A549 (cell line): ENCODE results near the gene AFAP1L2.

Experiments
- CEBPB ChIP-seq, 2 experiments: fragments of >200 bp in 1 of 2; sonication (Bioruptor Twin) in 1 of 2; formaldehyde crosslinking in 1 of 2; IDR thresholded peaks; 2 replicates each; pipeline ENCODE4 v1.6.1; 2012 to 2016
- EHMT2 ChIP-seq: fragments of 200-600 bp; sonication (generic); IDR thresholded peaks from 2 replicates; pipeline ENCODE4 v1.6.1; 2016; ENCODE audit warnings: antibody characterized with exemption, low read depth, mild to moderate bottlenecking, moderate library complexity
- EP300 ChIP-seq, 2 experiments: fragments of >200 bp; sonication (Bioruptor Twin); formaldehyde crosslinking; IDR thresholded peaks; 2 replicates in 1 of 2; 3 replicates in 1 of 2; pipeline ENCODE4 v1.6.1; 2016 to 2017
- ESRRA ChIP-seq: fragments of 150-350 bp; IDR thresholded peaks from 2 replicates; pipeline ENCODE4 v1.6.1; 2014; ENCODE audit warnings: mild to moderate bottlenecking, low read length, borderline replicate concordance
- HMGXB4 ChIP-seq: fragments of 250-450 bp; sonication (Bioruptor Pico); IDR thresholded peaks from 2 replicates; pipeline ENCODE4 v1.5.0; 2021; ENCODE audit warnings: mild to moderate bottlenecking, moderate library complexity, borderline replicate concordance
- POLR2A ChIP-seq: IDR thresholded peaks from 2 replicates; pipeline ENCODE4 v1.6.1; 2012; ENCODE audit warnings: mild to moderate bottlenecking, low read length
- RAD21 ChIP-seq, 2 experiments: fragments of >200 bp in 1 of 2; sonication (Bioruptor Twin) in 1 of 2; formaldehyde crosslinking in 1 of 2; IDR thresholded peaks in 1 of 2; conservative IDR thresholded peaks in 1 of 2; 2 replicates in 1 of 2; 3 replicates in 1 of 2; pipeline ENCODE4 v1.6.1; 2012 to 2018; ENCODE audit warnings: inconsistent platforms in 1 of 2
- TF ChIP-seq, protein P1 (sequence below): fragments of >200 bp; sonication (Bioruptor Twin); formaldehyde crosslinking; IDR thresholded peaks from 3 replicates; pipeline ENCODE4 v1.5.1; 2016
- TF ChIP-seq, protein P2 (sequence below): IDR thresholded peaks from 2 replicates; pipeline ENCODE4 v1.6.1; 2012; ENCODE audit warnings: low read depth, borderline replicate concordance

- TF ChIP-seq HMGXB4 (CRISPR knock-in tag): no peak
- TF ChIP-seq, protein P1, sequence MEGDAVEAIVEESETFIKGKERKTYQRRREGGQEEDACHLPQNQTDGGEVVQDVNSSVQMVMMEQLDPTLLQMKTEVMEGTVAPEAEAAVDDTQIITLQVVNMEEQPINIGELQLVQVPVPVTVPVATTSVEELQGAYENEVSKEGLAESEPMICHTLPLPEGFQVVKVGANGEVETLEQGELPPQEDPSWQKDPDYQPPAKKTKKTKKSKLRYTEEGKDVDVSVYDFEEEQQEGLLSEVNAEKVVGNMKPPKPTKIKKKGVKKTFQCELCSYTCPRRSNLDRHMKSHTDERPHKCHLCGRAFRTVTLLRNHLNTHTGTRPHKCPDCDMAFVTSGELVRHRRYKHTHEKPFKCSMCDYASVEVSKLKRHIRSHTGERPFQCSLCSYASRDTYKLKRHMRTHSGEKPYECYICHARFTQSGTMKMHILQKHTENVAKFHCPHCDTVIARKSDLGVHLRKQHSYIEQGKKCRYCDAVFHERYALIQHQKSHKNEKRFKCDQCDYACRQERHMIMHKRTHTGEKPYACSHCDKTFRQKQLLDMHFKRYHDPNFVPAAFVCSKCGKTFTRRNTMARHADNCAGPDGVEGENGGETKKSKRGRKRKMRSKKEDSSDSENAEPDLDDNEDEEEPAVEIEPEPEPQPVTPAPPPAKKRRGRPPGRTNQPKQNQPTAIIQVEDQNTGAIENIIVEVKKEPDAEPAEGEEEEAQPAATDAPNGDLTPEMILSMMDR: no peak
- TF ChIP-seq POLR2A: no peak
- no peak for TF ChIP-seq EHMT2
- TF ChIP-seq, protein P2, sequence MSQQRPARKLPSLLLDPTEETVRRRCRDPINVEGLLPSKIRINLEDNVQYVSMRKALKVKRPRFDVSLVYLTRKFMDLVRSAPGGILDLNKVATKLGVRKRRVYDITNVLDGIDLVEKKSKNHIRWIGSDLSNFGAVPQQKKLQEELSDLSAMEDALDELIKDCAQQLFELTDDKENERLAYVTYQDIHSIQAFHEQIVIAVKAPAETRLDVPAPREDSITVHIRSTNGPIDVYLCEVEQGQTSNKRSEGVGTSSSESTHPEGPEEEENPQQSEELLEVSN: no peak
- TF ChIP-seq EP300 (IDR thresholded peaks at IDR 0.05): no peak
- no peak for TF ChIP-seq CEBPB (IDR thresholded peaks at IDR 0.05)
- TF ChIP-seq RAD21 (conservative IDR thresholded peaks at IDR 0.05 in 1 of 2, IDR thresholded peaks at IDR 0.05 in 1 of 2): no peak
- no peak for TF ChIP-seq ESRRA
Observed at GRCh38 chr10:114279289-114279688, 125.0 kb downstream of the AFAP1L2 start.
